ENCODE data around the gene ISL2. TPM values are rescaled to one million over a fixed set of nuclear protein-coding genes. Genes with fewer than 3 reads are reported as not detected.
A peak's percentile ranks its signal among the peaks of the same experiment; 100 is the strongest.
"Not testable (repeated sequence)": the region's sequence is repeated elsewhere in the genome, so short reads cannot be mapped to it uniquely, and the experiment has no call there.

The ISL2 gene
- total and polyA plus RNA-seq, 9 of the 15 experiments (the other 6 are each of a cell fraction or from before 2014, with no cell fraction given) = 0.15 to 23.7 (median 4.0) TPM

- ATAC-seq = no peak
- DNase-seq (ENCODE audit: extremely low read depth in 1 of 4, low spot score in 3 of 4) = no peak
- Histone ChIP-seq H4K20me1 (replicated peaks; ENCODE audit: control insufficient read depth, insufficient read depth, low read length) (0 out of 2 replicates have a peak, but pooled peaks cover 3% of the 10 kb centered on the region), H3K36me3 (ENCODE audit: control insufficient read depth, insufficient read depth, low read length) (peaks cover 53% of the 10 kb centered on the region), H3K27ac (ENCODE audit: extremely low read depth, low read depth, low read length) (no peak overlapping the region), H3K4me3 (no peak overlapping the region), H3K4me2 (ENCODE audit: insufficient read depth, low read length) (no peak overlapping the region), H3K9me1 (ENCODE audit: control insufficient read depth, insufficient read depth, low read length) (no peaks in the 10 kb centered on the region), H3K9ac (ENCODE audit: insufficient read depth in 1 of 2, low read depth in 2 of 2, low read length in 2 of 2) (no peak overlapping the region), H2AFZ (ENCODE audit: low read depth, low read length) (no peak overlapping the region), H3K79me2 (ENCODE audit: control insufficient read depth, insufficient read depth, low read length) (peaks cover 75% of the 10 kb centered on the region), H3K27me3 (ENCODE audit: control insufficient read depth in 2 of 2, insufficient read depth in 2 of 2, low read length in 2 of 2) (no peaks in the 10 kb centered on the region), H3K9me3 (replicated peaks; ENCODE audit: control insufficient read depth, insufficient read depth, low read depth, low read length) (no peaks in the 10 kb centered on the region), H3K4me1 (replicated peaks in 1 of 2; ENCODE audit: control insufficient read depth in 2 of 2, insufficient read depth in 2 of 2, low read length in 2 of 2) (peaks cover 0 to 9% of the 10 kb centered on the region in 2 experiments; a peak in 2 of 5 replicates)
- intact Hi-C loops (cut with micrococcal nuclease) = loop anchor here (5.0 kb wide), 1 partner anchor 39 kb away; no protein-coding TSS in a partner anchor
- in situ Hi-C loops (cut with MboI) = no loop called here
- FAIRE-seq = no peak
- WGBS (ENCODE audit: insufficient coverage, low coverage, missing lambda C conversion rate) = 73% methylated on average over 1 of the region's 1 CpG
- no TSS peak for BruUV-seq (replicated peaks)
- CTCF ChIA-PET (ENCODE audit: low intra/inter-chr PET ratio) = no interaction called here
- POLR2A ChIA-PET = interaction anchor here (0.9 kb wide), 1 partner anchor 24 kb away, joined by 3 read pairs; no protein-coding TSS in a partner anchor
- TF ChIP-seq PHF20 (IDR thresholded peaks at IDR 0.05; ENCODE audit: partially characterized antibody) (no peak), ZNF316 (IDR thresholded peaks at IDR 0.05) (peak; percentile 20; the same call in 1 of the 2 replicates), C11orf30 (IDR thresholded peaks at IDR 0.05; ENCODE audit: low read depth) (peak; percentile 15; the same call in 1 of the 2 replicates)
- TF ChIP-seq, protein P1, sequence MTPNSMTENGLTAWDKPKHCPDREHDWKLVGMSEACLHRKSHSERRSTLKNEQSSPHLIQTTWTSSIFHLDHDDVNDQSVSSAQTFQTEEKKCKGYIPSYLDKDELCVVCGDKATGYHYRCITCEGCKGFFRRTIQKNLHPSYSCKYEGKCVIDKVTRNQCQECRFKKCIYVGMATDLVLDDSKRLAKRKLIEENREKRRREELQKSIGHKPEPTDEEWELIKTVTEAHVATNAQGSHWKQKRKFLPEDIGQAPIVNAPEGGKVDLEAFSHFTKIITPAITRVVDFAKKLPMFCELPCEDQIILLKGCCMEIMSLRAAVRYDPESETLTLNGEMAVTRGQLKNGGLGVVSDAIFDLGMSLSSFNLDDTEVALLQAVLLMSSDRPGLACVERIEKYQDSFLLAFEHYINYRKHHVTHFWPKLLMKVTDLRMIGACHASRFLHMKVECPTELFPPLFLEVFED (CRISPR knock-in tag; conservative IDR thresholded peaks at IDR 0.05) = no peak
Observed at GRCh38 chr15:76293361-76293760, 43.2 kb upstream of the ISL2 start.

DNA sequence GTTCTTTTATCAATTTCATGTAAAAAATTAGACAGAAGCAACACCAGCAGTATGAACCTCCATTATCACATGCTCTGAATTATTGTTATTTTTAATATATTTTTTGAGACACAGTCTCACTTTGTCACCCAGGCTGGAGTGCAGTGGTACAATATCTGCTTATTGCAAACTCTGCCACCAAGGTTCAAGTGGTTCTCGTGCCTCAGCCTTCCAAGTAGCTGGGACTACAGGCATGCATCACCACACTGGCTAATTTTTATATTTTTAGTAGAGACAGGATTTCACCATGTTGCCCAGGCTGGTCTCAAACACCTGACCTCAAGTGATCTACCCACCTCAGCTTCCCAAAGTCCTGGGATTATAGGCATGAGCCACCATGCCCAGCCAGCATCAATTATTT, 42.1 kb upstream of the ISL2 start:
- H3K27me3 ChIP-seq (ENCODE audit: control insufficient read depth in 2 of 2, insufficient read depth in 2 of 2, low read length in 2 of 2); in situ Hi-C loops (cut with MboI); BruUV-seq (replicated peaks); H3K4me3 ChIP-seq; H3K4me1 ChIP-seq (replicated peaks in 1 of 2; ENCODE audit: control insufficient read depth in 2 of 2, insufficient read depth in 2 of 2, low read length in 2 of 2); ATAC-seq; DNase-seq (ENCODE audit: extremely low read depth in 1 of 4, low spot score in 3 of 4); H3K27ac ChIP-seq (ENCODE audit: extremely low read depth, low read depth, low read length); H3K9me3 ChIP-seq (replicated peaks; ENCODE audit: control insufficient read depth, insufficient read depth, low read depth, low read length); FAIRE-seq; CTCF ChIA-PET (ENCODE audit: low intra/inter-chr PET ratio); H2AFZ ChIP-seq (ENCODE audit: low read depth, low read length); H3K4me2 ChIP-seq (ENCODE audit: insufficient read depth, low read length); H3K9ac ChIP-seq (ENCODE audit: insufficient read depth in 1 of 2, low read depth in 2 of 2, low read length in 2 of 2); H3K9me1 ChIP-seq (ENCODE audit: control insufficient read depth, insufficient read depth, low read length): not testable (repeated sequence)
- WGBS (ENCODE audit: insufficient coverage, low coverage, missing lambda C conversion rate) = 92% methylated on average over 1 of the region's 1 CpG
- peaks cover 42% of the 10 kb centered on the region for H3K36me3 ChIP-seq (ENCODE audit: control insufficient read depth, insufficient read depth, low read length)
- peaks cover 82% of the 10 kb centered on the region for H3K79me2 ChIP-seq (ENCODE audit: control insufficient read depth, insufficient read depth, low read length)
- POLR2A ChIA-PET = interaction anchor here (1.1 to 1.9 kb wide), 3 partner anchors 13 to 16 kb away, joined by 3 to 7 read pairs (median 5); partner anchors contain the start of gene ETFA
- intact Hi-C loops (cut with micrococcal nuclease) = loop anchor here (5.0 kb wide), 1 partner anchor 38 kb away; no protein-coding TSS in a partner anchor
- H4K20me1 ChIP-seq (replicated peaks; ENCODE audit: control insufficient read depth, insufficient read depth, low read length) = peaks cover 10% of the 10 kb centered on the region; the same call in 1 of the 2 replicates
